SK-N-SH treated with all-trans-retinoic acid at 6 μM for 48 hours (cell line): Measurements from ENCODE around the gene SUFU.

Experiments used
- ATAC-seq: fragments of 200-7000 bp; cut with Tn5 transposase; 3 replicates; pipeline ENCODE4 v1.9.1; 2020; ENCODE audit warnings: mild to moderate bottlenecking, moderate library complexity
- ARNTL ChIP-seq: fragments of 450-650 bp; formaldehyde crosslinking; IDR thresholded peaks from 2 replicates; pipeline ENCODE4 v1.5.0; 2020; ENCODE audit warnings: low read depth, mild to moderate bottlenecking, moderate library complexity, borderline replicate concordance
- BACH2 ChIP-seq: fragments of 250-450 bp; sonication (Bioruptor Pico); IDR thresholded peaks from 2 replicates; pipeline ENCODE4 v1.9.0; 2021; ENCODE audit warnings: mild to moderate bottlenecking, borderline replicate concordance
- CSDC2 ChIP-seq: fragments of 250-450 bp; sonication (Bioruptor Pico); IDR thresholded peaks from 2 replicates; pipeline ENCODE4 v1.5.0; 2020; ENCODE audit warnings: mild to moderate bottlenecking, moderate library complexity
- ESRRG ChIP-seq: fragments of 250-450 bp; sonication (Bioruptor Pico); IDR thresholded peaks from 2 replicates; pipeline ENCODE4 v1.6.1; 2021; ENCODE audit warnings: mild to moderate bottlenecking
- GLIS3 ChIP-seq: fragments of 250-450 bp; sonication (Bioruptor Pico); IDR thresholded peaks from 2 replicates; pipeline ENCODE4 v1.5.0; 2020; ENCODE audit warnings: mild to moderate bottlenecking, moderate library complexity
- OSR1 ChIP-seq: fragments of 250-450 bp; sonication (Bioruptor Pico); IDR thresholded peaks from 2 replicates; pipeline ENCODE4 v1.8.0; 2022; ENCODE audit warnings: moderate library complexity, mild to moderate bottlenecking, inconsistent platforms
- PPARA ChIP-seq: fragments of 250-450 bp; sonication (Bioruptor Pico); IDR thresholded peaks from 2 replicates; pipeline ENCODE4 v1.5.0; 2020; ENCODE audit warnings: mild to moderate bottlenecking, borderline replicate concordance
- RARB ChIP-seq: fragments of 250-450 bp; sonication (Bioruptor Pico); IDR thresholded peaks from 2 replicates; pipeline ENCODE4 v1.8.0; 2021; ENCODE audit warnings: mild to moderate bottlenecking, moderate library complexity
- SNAI2 ChIP-seq: fragments of 250-450 bp; sonication (Bioruptor Pico); IDR thresholded peaks from 2 replicates; pipeline ENCODE4 v1.5.0; 2020; ENCODE audit warnings: mild to moderate bottlenecking, moderate library complexity
- TCF4 ChIP-seq: fragments of 250-450 bp; sonication (Bioruptor Pico); IDR thresholded peaks from 2 replicates; pipeline ENCODE4 v1.8.0; 2021; ENCODE audit warnings: mild to moderate bottlenecking, moderate library complexity, borderline replicate concordance
- TOX ChIP-seq: fragments of 250-450 bp; sonication (Bioruptor Pico); IDR thresholded peaks from 2 replicates; pipeline ENCODE4 v1.8.0; 2021; ENCODE audit warnings: mild to moderate bottlenecking, moderate library complexity, borderline replicate concordance
- ZC3H10 ChIP-seq: fragments of 250-450 bp; sonication (Bioruptor Pico); IDR thresholded peaks from 2 replicates; pipeline ENCODE4 v1.5.1; 2021; ENCODE audit warnings: mild to moderate bottlenecking, moderate library complexity
- ZFP3 ChIP-seq: fragments of 250-450 bp; sonication (Bioruptor Pico); IDR thresholded peaks from 2 replicates; pipeline ENCODE4 v1.5.0; 2020; ENCODE audit warnings: mild to moderate bottlenecking, moderate library complexity
- ZFP30 ChIP-seq: fragments of 450-650 bp; formaldehyde crosslinking; IDR thresholded peaks from 2 replicates; pipeline ENCODE4 v1.5.0; 2022; ENCODE audit warnings: mild to moderate bottlenecking, moderate library complexity
- ZNF565 ChIP-seq: fragments of 450-650 bp; formaldehyde crosslinking; conservative IDR thresholded peaks from 2 replicates; pipeline ENCODE4 v1.5.0; 2020; ENCODE audit warnings: low read depth, mild to moderate bottlenecking, moderate library complexity
- ZNF70 ChIP-seq: fragments of 450-650 bp; formaldehyde crosslinking; IDR thresholded peaks from 2 replicates; pipeline ENCODE4 v1.5.0; 2020; ENCODE audit warnings: mild to moderate bottlenecking, moderate library complexity
- ZNF8 ChIP-seq: fragments of 450-650 bp; formaldehyde crosslinking; IDR thresholded peaks from 2 replicates; pipeline ENCODE4 v1.5.0; 2020; ENCODE audit warnings: mild to moderate bottlenecking, moderate library complexity
- TF ChIP-seq, protein P1 (sequence below): fragments of 250-450 bp; sonication (Bioruptor Pico); IDR thresholded peaks from 2 replicates; pipeline ENCODE4 v1.5.1; 2021; ENCODE audit warnings: mild to moderate bottlenecking, moderate library complexity
- TF ChIP-seq, protein P2 (sequence below): fragments of 250-450 bp; sonication (Bioruptor Pico); IDR thresholded peaks from 2 replicates; pipeline ENCODE4 v1.5.0; 2020; ENCODE audit warnings: mild to moderate bottlenecking, moderate library complexity
- TF ChIP-seq, protein P3 (sequence below): fragments of 250-450 bp; sonication (Bioruptor Pico); IDR thresholded peaks from 2 replicates; pipeline ENCODE4 v1.5.1; 2020; ENCODE audit warnings: low read depth, mild to moderate bottlenecking, moderate library complexity
- TF ChIP-seq, protein P4 (sequence below): fragments of 250-450 bp; sonication (Bioruptor Pico); IDR thresholded peaks from 2 replicates; pipeline ENCODE4 v1.8.0; 2021; ENCODE audit warnings: low read depth, mild to moderate bottlenecking, moderate library complexity, borderline replicate concordance
- TF ChIP-seq, protein P5 (sequence below): fragments of 250-450 bp; sonication (Bioruptor Pico); IDR thresholded peaks from 2 replicates; pipeline ENCODE4 v1.8.0; 2020; ENCODE audit warnings: mild to moderate bottlenecking, moderate library complexity, borderline replicate concordance

Gene SUFU

DNA sequence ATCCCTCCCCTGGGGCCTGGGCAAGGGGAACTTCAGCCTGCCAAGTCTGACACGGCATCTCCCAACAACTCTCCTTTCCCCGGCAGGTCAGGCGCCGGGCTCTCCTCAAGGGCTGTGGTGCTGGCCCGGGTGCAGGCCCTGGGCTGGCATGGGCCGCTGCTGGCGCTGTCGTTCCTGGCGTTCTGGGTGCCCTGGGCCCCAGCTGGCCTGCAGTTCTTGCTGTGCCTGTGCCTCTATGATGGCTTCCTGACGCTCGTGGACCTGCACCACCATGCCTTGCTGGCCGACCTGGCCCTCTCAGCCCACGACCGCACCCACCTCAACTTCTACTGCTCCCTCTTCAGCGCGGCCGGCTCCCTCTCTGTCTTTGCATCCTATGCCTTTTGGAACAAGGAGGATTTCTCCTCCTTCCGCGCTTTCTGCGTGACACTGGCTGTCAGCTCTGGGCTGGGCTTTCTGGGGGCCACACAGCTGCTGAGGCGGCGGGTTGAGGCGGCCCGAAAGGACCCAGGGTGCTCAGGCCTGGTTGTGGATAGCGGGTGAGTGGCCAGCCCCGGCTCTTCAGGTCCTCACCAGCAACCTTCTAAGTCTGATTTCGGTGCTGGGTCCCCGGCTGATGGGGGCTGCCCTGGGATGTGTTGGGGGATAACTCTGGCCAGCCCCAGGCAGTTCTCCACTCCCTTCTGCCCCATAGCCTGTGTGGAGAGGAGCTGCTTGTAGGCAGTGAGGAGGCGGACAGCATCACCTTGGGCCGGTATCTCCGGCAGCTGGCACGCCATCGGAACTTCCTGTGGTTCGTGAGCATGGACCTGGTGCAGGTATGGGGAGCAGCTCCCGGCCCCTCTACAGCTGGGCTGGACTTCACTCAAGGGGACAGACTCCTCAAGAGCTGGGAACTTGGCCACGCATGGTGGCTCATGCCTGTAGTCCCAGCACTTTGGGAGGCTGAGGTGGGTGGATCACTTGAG lies 32.9 kb upstream of the SUFU start:
- no peak for ATAC-seq
- TF ChIP-seq TOX (CRISPR knock-in tag), result no peak
- no peak for TF ChIP-seq ZNF70 (CRISPR knock-in tag)
- no peak for TF ChIP-seq ESRRG (CRISPR knock-in tag)
- no peak for TF ChIP-seq ZNF565 (CRISPR knock-in tag)
- TF ChIP-seq, protein P1, sequence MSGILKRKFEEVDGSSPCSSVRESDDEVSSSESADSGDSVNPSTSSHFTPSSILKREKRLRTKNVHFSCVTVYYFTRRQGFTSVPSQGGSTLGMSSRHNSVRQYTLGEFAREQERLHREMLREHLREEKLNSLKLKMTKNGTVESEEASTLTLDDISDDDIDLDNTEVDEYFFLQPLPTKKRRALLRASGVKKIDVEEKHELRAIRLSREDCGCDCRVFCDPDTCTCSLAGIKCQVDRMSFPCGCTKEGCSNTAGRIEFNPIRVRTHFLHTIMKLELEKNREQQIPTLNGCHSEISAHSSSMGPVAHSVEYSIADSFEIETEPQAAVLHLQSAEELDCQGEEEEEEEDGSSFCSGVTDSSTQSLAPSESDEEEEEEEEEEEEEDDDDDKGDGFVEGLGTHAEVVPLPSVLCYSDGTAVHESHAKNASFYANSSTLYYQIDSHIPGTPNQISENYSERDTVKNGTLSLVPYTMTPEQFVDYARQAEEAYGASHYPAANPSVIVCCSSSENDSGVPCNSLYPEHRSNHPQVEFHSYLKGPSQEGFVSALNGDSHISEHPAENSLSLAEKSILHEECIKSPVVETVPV (CRISPR knock-in tag), result no peak
- no peak for TF ChIP-seq ZFP3 (CRISPR knock-in tag)
- TF ChIP-seq, protein P2, sequence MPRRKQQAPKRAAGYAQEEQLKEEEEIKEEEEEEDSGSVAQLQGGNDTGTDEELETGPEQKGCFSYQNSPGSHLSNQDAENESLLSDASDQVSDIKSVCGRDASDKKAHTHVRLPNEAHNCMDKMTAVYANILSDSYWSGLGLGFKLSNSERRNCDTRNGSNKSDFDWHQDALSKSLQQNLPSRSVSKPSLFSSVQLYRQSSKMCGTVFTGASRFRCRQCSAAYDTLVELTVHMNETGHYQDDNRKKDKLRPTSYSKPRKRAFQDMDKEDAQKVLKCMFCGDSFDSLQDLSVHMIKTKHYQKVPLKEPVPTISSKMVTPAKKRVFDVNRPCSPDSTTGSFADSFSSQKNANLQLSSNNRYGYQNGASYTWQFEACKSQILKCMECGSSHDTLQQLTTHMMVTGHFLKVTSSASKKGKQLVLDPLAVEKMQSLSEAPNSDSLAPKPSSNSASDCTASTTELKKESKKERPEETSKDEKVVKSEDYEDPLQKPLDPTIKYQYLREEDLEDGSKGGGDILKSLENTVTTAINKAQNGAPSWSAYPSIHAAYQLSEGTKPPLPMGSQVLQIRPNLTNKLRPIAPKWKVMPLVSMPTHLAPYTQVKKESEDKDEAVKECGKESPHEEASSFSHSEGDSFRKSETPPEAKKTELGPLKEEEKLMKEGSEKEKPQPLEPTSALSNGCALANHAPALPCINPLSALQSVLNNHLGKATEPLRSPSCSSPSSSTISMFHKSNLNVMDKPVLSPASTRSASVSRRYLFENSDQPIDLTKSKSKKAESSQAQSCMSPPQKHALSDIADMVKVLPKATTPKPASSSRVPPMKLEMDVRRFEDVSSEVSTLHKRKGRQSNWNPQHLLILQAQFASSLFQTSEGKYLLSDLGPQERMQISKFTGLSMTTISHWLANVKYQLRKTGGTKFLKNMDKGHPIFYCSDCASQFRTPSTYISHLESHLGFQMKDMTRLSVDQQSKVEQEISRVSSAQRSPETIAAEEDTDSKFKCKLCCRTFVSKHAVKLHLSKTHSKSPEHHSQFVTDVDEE (CRISPR knock-in tag), result no peak

DNA sequence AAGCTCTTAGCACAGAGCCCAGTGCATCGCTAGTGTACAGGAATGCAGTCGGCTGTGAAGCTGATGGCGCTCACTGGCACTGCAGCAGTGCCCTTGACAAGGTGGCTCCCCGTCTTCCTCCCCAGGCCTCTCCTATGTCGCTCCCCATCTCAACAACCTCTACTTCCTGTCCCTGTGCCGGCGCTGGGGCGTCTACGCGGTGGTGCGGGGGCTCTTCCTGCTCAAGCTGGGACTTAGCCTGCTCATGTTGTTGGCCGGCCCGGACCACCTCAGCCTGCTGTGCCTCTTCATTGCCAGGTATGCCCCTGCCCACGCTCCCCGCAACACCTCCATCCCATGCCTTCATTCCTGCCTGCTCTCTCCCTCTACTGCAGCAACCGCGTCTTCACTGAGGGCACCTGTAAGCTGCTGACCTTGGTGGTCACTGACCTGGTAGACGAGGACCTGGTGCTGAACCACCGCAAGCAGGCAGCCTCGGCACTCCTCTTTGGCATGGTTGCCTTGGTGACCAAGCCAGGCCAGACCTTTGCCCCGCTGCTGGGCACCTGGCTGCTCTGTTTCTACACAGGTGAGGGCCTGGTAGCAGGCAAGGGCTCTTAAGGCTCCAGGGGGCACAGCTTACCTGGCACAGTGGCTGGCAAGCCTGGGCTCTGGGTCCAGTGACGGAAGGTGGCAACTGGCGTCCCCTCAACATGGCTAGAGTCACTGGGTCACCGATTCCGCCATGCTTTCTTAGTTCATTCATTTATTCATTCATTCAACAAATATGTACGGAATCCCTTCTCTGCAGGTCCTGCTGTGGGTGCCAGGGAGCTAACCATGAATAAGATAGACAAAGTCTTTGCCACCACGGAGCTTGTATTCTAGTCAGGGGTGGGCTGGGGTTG lies 30.1 kb upstream of the SUFU start:
- TF ChIP-seq PPARA (no peak), TCF4 (CRISPR knock-in tag) (no peak), OSR1 (CRISPR knock-in tag) (no peak), GLIS3 (CRISPR knock-in tag) (no peak), ZNF70 (CRISPR knock-in tag) (no peak), RARB (CRISPR knock-in tag) (no peak), ZNF8 (CRISPR knock-in tag) (no peak), ARNTL (no peak), BACH2 (CRISPR knock-in tag) (no peak), ZC3H10 (no peak), ZNF565 (CRISPR knock-in tag) (no peak), ZFP3 (CRISPR knock-in tag) (no peak), CSDC2 (no peak), SNAI2 (no peak), TOX (CRISPR knock-in tag) (no peak), ZFP30 (CRISPR knock-in tag) (no peak)
- TF ChIP-seq, protein P1 (CRISPR knock-in tag), result no peak
- TF ChIP-seq, protein P3, sequence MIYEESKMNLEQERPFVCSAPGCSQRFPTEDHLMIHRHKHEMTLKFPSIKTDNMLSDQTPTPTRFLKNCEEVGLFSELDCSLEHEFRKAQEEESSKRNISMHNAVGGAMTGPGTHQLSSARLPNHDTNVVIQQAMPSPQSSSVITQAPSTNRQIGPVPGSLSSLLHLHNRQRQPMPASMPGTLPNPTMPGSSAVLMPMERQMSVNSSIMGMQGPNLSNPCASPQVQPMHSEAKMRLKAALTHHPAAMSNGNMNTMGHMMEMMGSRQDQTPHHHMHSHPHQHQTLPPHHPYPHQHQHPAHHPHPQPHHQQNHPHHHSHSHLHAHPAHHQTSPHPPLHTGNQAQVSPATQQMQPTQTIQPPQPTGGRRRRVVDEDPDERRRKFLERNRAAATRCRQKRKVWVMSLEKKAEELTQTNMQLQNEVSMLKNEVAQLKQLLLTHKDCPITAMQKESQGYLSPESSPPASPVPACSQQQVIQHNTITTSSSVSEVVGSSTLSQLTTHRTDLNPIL (CRISPR knock-in tag), result no peak
- TF ChIP-seq, protein P4, sequence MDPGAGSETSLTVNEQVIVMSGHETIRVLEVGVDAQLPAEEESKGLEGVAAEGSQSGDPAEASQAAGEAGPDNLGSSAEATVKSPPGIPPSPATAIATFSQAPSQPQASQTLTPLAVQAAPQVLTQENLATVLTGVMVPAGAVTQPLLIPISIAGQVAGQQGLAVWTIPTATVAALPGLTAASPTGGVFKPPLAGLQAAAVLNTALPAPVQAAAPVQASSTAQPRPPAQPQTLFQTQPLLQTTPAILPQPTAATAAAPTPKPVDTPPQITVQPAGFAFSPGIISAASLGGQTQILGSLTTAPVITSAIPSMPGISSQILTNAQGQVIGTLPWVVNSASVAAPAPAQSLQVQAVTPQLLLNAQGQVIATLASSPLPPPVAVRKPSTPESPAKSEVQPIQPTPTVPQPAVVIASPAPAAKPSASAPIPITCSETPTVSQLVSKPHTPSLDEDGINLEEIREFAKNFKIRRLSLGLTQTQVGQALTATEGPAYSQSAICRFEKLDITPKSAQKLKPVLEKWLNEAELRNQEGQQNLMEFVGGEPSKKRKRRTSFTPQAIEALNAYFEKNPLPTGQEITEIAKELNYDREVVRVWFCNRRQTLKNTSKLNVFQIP, result no peak
- TF ChIP-seq, protein P5, sequence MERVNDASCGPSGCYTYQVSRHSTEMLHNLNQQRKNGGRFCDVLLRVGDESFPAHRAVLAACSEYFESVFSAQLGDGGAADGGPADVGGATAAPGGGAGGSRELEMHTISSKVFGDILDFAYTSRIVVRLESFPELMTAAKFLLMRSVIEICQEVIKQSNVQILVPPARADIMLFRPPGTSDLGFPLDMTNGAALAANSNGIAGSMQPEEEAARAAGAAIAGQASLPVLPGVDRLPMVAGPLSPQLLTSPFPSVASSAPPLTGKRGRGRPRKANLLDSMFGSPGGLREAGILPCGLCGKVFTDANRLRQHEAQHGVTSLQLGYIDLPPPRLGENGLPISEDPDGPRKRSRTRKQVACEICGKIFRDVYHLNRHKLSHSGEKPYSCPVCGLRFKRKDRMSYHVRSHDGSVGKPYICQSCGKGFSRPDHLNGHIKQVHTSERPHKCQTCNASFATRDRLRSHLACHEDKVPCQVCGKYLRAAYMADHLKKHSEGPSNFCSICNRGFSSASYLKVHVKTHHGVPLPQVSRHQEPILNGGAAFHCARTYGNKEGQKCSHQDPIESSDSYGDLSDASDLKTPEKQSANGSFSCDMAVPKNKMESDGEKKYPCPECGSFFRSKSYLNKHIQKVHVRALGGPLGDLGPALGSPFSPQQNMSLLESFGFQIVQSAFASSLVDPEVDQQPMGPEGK (CRISPR knock-in tag), result no peak
- no peak; the same call in 2 of the 3 replicates for ATAC-seq
